GM18873 (cell line): ENCODE data around the gene PIP5K1C.
"Not testable (repeated sequence)": the region's sequence is repeated elsewhere in the genome, so short reads cannot be mapped to it uniquely, and the experiment has no call there.

Source experiments
- ATAC-seq: cut with Tn5 transposase; IDR thresholded peaks from one replicate; pipeline ENCODE4 v1.9.1; 2021; ENCODE audit warnings: mild to moderate bottlenecking, moderate library complexity, moderate number of reproducible peaks; ENCODE audit not compliant: unreplicated experiment, low FRiP score

The PIP5K1C gene

GRCh38 chr19:3679581-3679980, 20.7 kb downstream of the PIP5K1C start:
- ATAC-seq = no peak

GRCh38 chr19:3679138-3679537, 21.1 kb downstream of the PIP5K1C start:
- no peak for ATAC-seq

- no peak for ATAC-seq
These were observed 22.1 kb downstream of the PIP5K1C start for GRCh38 chr19:3678188-3678587.

GRCh38 chr19:3674784-3675543, 25.3 kb downstream of the PIP5K1C start:
- ATAC-seq = no peak

- ATAC-seq = no peak
These were observed 26.5 kb downstream of the PIP5K1C start for GRCh38 chr19:3673506-3674439.

GRCh38 chr19:3672993-3673392, 27.3 kb downstream of the PIP5K1C start:
- ATAC-seq = no peak

- ATAC-seq = no peak
These were observed 27.7 kb downstream of the PIP5K1C start for GRCh38 chr19:3672575-3672948.

GRCh38 chr19:3671680-3672574, 28.3 kb downstream of the PIP5K1C start:
- no peak for ATAC-seq

- ATAC-seq = no peak
These were observed 29.2 kb downstream of the PIP5K1C start for GRCh38 chr19:3670796-3671679.

GRCh38 chr19:3669947-3670795, 30.1 kb downstream of the PIP5K1C start:
- no peak for ATAC-seq

- no peak for ATAC-seq
These were observed 31.0 kb downstream of the PIP5K1C start for GRCh38 chr19:3669082-3669946.

GRCh38 chr19:3668331-3669081, 31.8 kb downstream of the PIP5K1C start:
- ATAC-seq = no peak

GRCh38 chr19:3667766-3668165, 32.5 kb downstream of the PIP5K1C start:
- no peak for ATAC-seq

- ATAC-seq = no peak
These were observed 33.1 kb downstream of the PIP5K1C start for GRCh38 chr19:3667037-3667638.

GRCh38 chr19:3666545-3666856, 33.8 kb downstream of the PIP5K1C start:
- not testable (repeated sequence) for ATAC-seq

- no peak for ATAC-seq
These were observed 34.4 kb downstream of the PIP5K1C start for GRCh38 chr19:3665681-3666544.
